ENCODE measurements around the gene MMP11. TPM values are rescaled to one million over a fixed set of nuclear protein-coding genes. Genes with fewer than 3 reads are reported as not detected.

MMP11 gene
- total and polyA plus RNA-seq, 8 donors = 0.50 to 54.2 (median 2.2) TPM; not detected in 2

- peaks cover 0 to 5% (median 0%) of the 10 kb centered on the region in 3 donors for H3K27me3 ChIP-seq
Observed at GRCh38 chr22:23774922-23775436, 2.3 kb downstream of the MMP11 start.

GRCh38 chr22:23775779-23776375 is 3.2 kb downstream of the MMP11 start:
- intact Hi-C loops (cut with DNase I; ENCODE audit: low total_unique reads) = no loop called here
- Histone ChIP-seq H3K9me3 (no peaks in the 10 kb centered on the region), H3K27ac (peak overlapping the region in 1 of 5 donors; percentile 23), H3K4me3 (no peak overlapping the region), H3K36me3 (no peaks in the 10 kb centered on the region), H3K27me3 (peaks cover 0 to 5% (median 0%) of the 10 kb centered on the region in 3 donors), H3K4me1 (peaks cover 27 to 56% (median 43%) of the 10 kb centered on the region in 4 donors)
- TF ChIP-seq CTCF (IDR thresholded peaks at IDR 0.05) (no peak), POLR2AphosphoS5 (IDR thresholded peaks at IDR 0.05) (no peak), POLR2A (IDR thresholded peaks at IDR 0.05) (no peak), EP300 (IDR thresholded peaks at IDR 0.05) (no peak)
- no peak for DNase-seq
- WGBS, 5 donors = 73 to 83% (median 79%) methylated on average over 3 of the region's 3 CpGs

More at GRCh38 chr22:23774922-23775436, 2.3 kb downstream of the MMP11 start:
- WGBS, 5 donors = 77 to 94% (median 84%) methylated on average over 2 of the region's 2 CpGs
- no peak for TF ChIP-seq POLR2A (IDR thresholded peaks at IDR 0.05)
- no peak for TF ChIP-seq POLR2AphosphoS5 (IDR thresholded peaks at IDR 0.05)
- no peak for TF ChIP-seq CTCF (IDR thresholded peaks at IDR 0.05)
- TF ChIP-seq EP300 (IDR thresholded peaks at IDR 0.05) = no peak
- Histone ChIP-seq H3K27ac (peak overlapping the region in 1 of 5 donors; percentile 70), H3K4me3 (no peak overlapping the region), H3K9me3 (no peaks in the 10 kb centered on the region), H3K36me3 (no peaks in the 10 kb centered on the region), H3K4me1 (peaks cover 27 to 60% (median 47%) of the 10 kb centered on the region in 4 donors)
- intact Hi-C loops (cut with DNase I; ENCODE audit: low total_unique reads) = no loop called here
- peak in 1 of 2 donors; percentile 55 for DNase-seq

- no peak for TF ChIP-seq EP300 (IDR thresholded peaks at IDR 0.05)
- TF ChIP-seq POLR2AphosphoS5 (IDR thresholded peaks at IDR 0.05) = no peak
- TF ChIP-seq CTCF (IDR thresholded peaks at IDR 0.05) = no peak
- TF ChIP-seq POLR2A (IDR thresholded peaks at IDR 0.05) = no peak
- 79 to 85% (median 84%) methylated on average over 9 to 11 of the region's 11 CpGs for WGBS, 5 donors
Observed at GRCh38 chr22:23777776-23778576, 5.3 kb downstream of the MMP11 start.

GRCh38 chr22:23778577-23778900 is 5.9 kb downstream of the MMP11 start:
- 74 to 87% (median 81%) methylated on average over 3 of the region's 3 CpGs for WGBS, 5 donors
- Histone ChIP-seq H3K9me3 (no peaks in the 10 kb centered on the region), H3K4me3 (no peak overlapping the region), H3K4me1 (peaks cover 8 to 33% (median 23%) of the 10 kb centered on the region in 4 donors), H3K27me3 (no peaks in the 10 kb centered on the region), H3K36me3 (no peaks in the 10 kb centered on the region), H3K27ac (peak overlapping the region in 1 of 5 donors; percentile 38)
- intact Hi-C loops (cut with DNase I; ENCODE audit: low total_unique reads) = no loop called here
- no peak for TF ChIP-seq EP300 (IDR thresholded peaks at IDR 0.05)
- TF ChIP-seq POLR2A (IDR thresholded peaks at IDR 0.05) = no peak
- no peak for TF ChIP-seq CTCF (IDR thresholded peaks at IDR 0.05)
- TF ChIP-seq POLR2AphosphoS5 (IDR thresholded peaks at IDR 0.05) = no peak
- no peak for DNase-seq

More at GRCh38 chr22:23777776-23778576, 5.3 kb downstream of the MMP11 start:
- no peaks in the 10 kb centered on the region for H3K36me3 ChIP-seq
- intact Hi-C loops (cut with DNase I; ENCODE audit: low total_unique reads) = no loop called here
- no peak overlapping the region for H3K4me3 ChIP-seq
- peak in 1 of 2 donors; percentile 58 for DNase-seq
- peak overlapping the region in 2 of 5 donors; percentile 17 to 38 for H3K27ac ChIP-seq
- no peaks in the 10 kb centered on the region for H3K9me3 ChIP-seq
- peaks cover 0 to 4% (median 0%) of the 10 kb centered on the region in 3 donors for H3K27me3 ChIP-seq
- peaks cover 14 to 37% (median 26%) of the 10 kb centered on the region in 4 donors for H3K4me1 ChIP-seq
